ENCODE data around the gene PFDN1. TPM values are rescaled to one million over a fixed set of nuclear protein-coding genes. Genes with fewer than 3 reads are reported as not detected.
A peak's percentile ranks its signal among the peaks of the same experiment; 100 is the strongest.
"Not testable (repeated sequence)": the region's sequence is repeated elsewhere in the genome, so short reads cannot be mapped to it uniquely, and the experiment has no call there.

Gene PFDN1
- total and polyA plus RNA-seq, 8 donors = 45.7 to 98.9 (median 87.3) TPM

- H3K9me3 ChIP-seq = no peaks in the 10 kb centered on the region
- H3K27me3 ChIP-seq = no peaks in the 10 kb centered on the region
- H3K4me3 ChIP-seq = no peak overlapping the region
- H3K4me1 ChIP-seq = peaks cover 0 to 58% of the 10 kb centered on the region in 2 donors
- DNase-seq (no peak), ATAC-seq (no peak)
- intact Hi-C loops (cut with DNase I) = no loop called here
- no peak for TF ChIP-seq CTCF (IDR thresholded peaks at IDR 0.05)
- no peaks in the 10 kb centered on the region for H3K36me3 ChIP-seq
- H3K27ac ChIP-seq = no peak overlapping the region
Measured at GRCh38 chr5:140202078-140202477, 100.8 kb downstream of the PFDN1 start.

GRCh38 chr5:140198915-140199314, 104.0 kb downstream of the PFDN1 start:
- H3K27me3 ChIP-seq; H3K9me3 ChIP-seq; H3K36me3 ChIP-seq; H3K4me3 ChIP-seq; intact Hi-C loops (cut with DNase I); ATAC-seq; H3K27ac ChIP-seq; DNase-seq: not testable (repeated sequence)
- peaks cover 0 to 47% of the 10 kb centered on the region in 2 donors for H3K4me1 ChIP-seq

- no peak for ATAC-seq
- peaks cover 0 to 40% of the 10 kb centered on the region in 2 donors for H3K4me1 ChIP-seq
- no peak for DNase-seq
- H3K27me3 ChIP-seq = no peaks in the 10 kb centered on the region
- H3K9me3 ChIP-seq = no peaks in the 10 kb centered on the region
- intact Hi-C loops (cut with DNase I) = no loop called here
- H3K36me3 ChIP-seq = peaks cover 0 to 7% of the 10 kb centered on the region in 2 donors
- H3K27ac ChIP-seq = peak overlapping the region in 1 of 2 donors; percentile 61
- H3K4me3 ChIP-seq = no peak overlapping the region
- TF ChIP-seq CTCF (IDR thresholded peaks at IDR 0.05) = no peak
Measured at GRCh38 chr5:140197023-140197422, 105.9 kb downstream of the PFDN1 start.

- DNase-seq (no peak), ATAC-seq (no peak)
- intact Hi-C loops (cut with DNase I) = no loop called here
- no peak for TF ChIP-seq CTCF (IDR thresholded peaks at IDR 0.05)
- H3K36me3 ChIP-seq = peaks cover 0 to 7% of the 10 kb centered on the region in 2 donors
- H3K4me3 ChIP-seq = no peak overlapping the region
- H3K9me3 ChIP-seq = no peaks in the 10 kb centered on the region
- peak overlapping the region in 1 of 2 donors; percentile 61 for H3K27ac ChIP-seq
- H3K4me1 ChIP-seq = peaks cover 0 to 35% of the 10 kb centered on the region in 2 donors
- no peaks in the 10 kb centered on the region for H3K27me3 ChIP-seq
Measured at GRCh38 chr5:140196115-140196814, 106.6 kb downstream of the PFDN1 start.

Other genes starting within 250 kb of the PFDN1 start
- 10 to 100 TPM; 25.0 TPM for gene PURA, start 189.0 kb downstream of the PFDN1 start, total RNA-seq
- 10 to 100 TPM in 3 of 6 donors, 1 to 10 TPM in 3; 8.3 to 11.9 (median 9.9) TPM for gene PURA, start 189.0 kb downstream of the PFDN1 start, polyA plus RNA-seq (ENCODE audit: insufficient read length in 6 of 6)
- 10 to 100 TPM; 11.6 to 13.7 TPM for gene IGIP, start 177.2 kb downstream of the PFDN1 start, total RNA-seq
- 1 to 10 TPM; 4.2 to 6.6 (median 5.8) TPM for gene IGIP, start 177.2 kb downstream of the PFDN1 start, polyA plus RNA-seq (ENCODE audit: insufficient read length in 6 of 6)
- 10 to 100 TPM; 85.2 to 90.4 TPM for gene CYSTM1, start 127.9 kb downstream of the PFDN1 start, total RNA-seq
- gene CYSTM1, start 127.9 kb downstream of the PFDN1 start, polyA plus RNA-seq (ENCODE audit: insufficient read length in 6 of 6) = 10 to 100 TPM; 28.4 to 36.6 (median 32.9) TPM
- 10 to 100 TPM; 18.1 to 33.8 TPM for gene HBEGF, start 43.5 kb upstream of the PFDN1 start, total RNA-seq
- 10 to 100 TPM in 2 of 6 donors, 1 to 10 TPM in 4; 5.4 to 12.7 (median 7.6) TPM for gene HBEGF, start 43.5 kb upstream of the PFDN1 start, polyA plus RNA-seq (ENCODE audit: insufficient read length in 6 of 6)
- not detected for gene SLC4A9, start 57.1 kb upstream of the PFDN1 start, total RNA-seq
- gene SLC4A9, start 57.1 kb upstream of the PFDN1 start, polyA plus RNA-seq (ENCODE audit: insufficient read length in 6 of 6) = under 1 TPM in 4 of 6 donors, not detected in 2; 0.09 to 0.44 (median 0.11) TPM
- gene ANKHD1, start 98.7 kb upstream of the PFDN1 start, total RNA-seq = 100 to 1,000 TPM; 104 to 136 TPM
- 100 to 1,000 TPM; 117 to 148 (median 136) TPM for gene ANKHD1, start 98.7 kb upstream of the PFDN1 start, polyA plus RNA-seq (ENCODE audit: insufficient read length in 6 of 6)
- gene EIF4EBP3, start 244.6 kb upstream of the PFDN1 start, total RNA-seq = 10 to 100 TPM; 10.6 to 16.8 TPM
- gene EIF4EBP3, start 244.6 kb upstream of the PFDN1 start, polyA plus RNA-seq (ENCODE audit: insufficient read length in 6 of 6) = 10 to 100 TPM; 10.2 to 13.2 (median 12.4) TPM

Measured in left lung (tissue), 10 donors.